H1 (cell line): ENCODE data around the gene FOSL2. TPM values are rescaled to one million over a fixed set of nuclear protein-coding genes. Genes with fewer than 3 reads are reported as not detected.

ENCODE experiments used
- CTCF ChIA-PET: fragments of 300-600 bp; sonication (Branson Sonifier 250); formaldehyde crosslinking; loops from one replicate; lab custom pipeline; 2021; ENCODE audit not compliant: partially characterized antibody; lab: Charles Lee
- POLR2A ChIA-PET: fragments of 300-600 bp; sonication (Branson Sonifier 250); formaldehyde crosslinking; loops from one replicate; lab custom pipeline; 2021; ENCODE audit warnings: inconsistent platforms; ENCODE audit not compliant: partially characterized antibody; lab: Charles Lee
- DNase-seq, 2 experiments: peaks; one replicate each; pipeline versions ENCODE4 v3.0.0 to v3.0.0-alpha.2; 2010 to 2022; ENCODE audit warnings: low spot score in 2 of 2, low read depth in 1 of 2, mixed read lengths in 1 of 2
- FAIRE-seq: peaks from 2 replicates; lab custom pipeline; 2011; peaks lifted over from hg19 to GRCh38; lab: Jason Lieb, UNC
- H2AFZ ChIP-seq: 2 replicates; pipeline ENCODE4 v1.8.1; 2012; ENCODE audit warnings: low read length, inconsistent platforms
- H2AK5ac ChIP-seq: 2 replicates; pipeline ENCODE4 v1.6.1; 2013; ENCODE audit warnings: low read depth, low read length
- H2BK120ac ChIP-seq: replicated peaks from 2 replicates; pipeline ENCODE3; 2013; ENCODE audit warnings: low read depth, low read length, inconsistent platforms
- H2BK12ac ChIP-seq: 2 replicates; pipeline ENCODE4 v1.6.1; 2013; ENCODE audit warnings: low read depth, low read length
- H2BK15ac ChIP-seq: 2 replicates; pipeline ENCODE4 v1.6.1; 2013; ENCODE audit warnings: low read length
- H2BK20ac ChIP-seq: 2 replicates; pipeline ENCODE4 v1.6.1; 2013; ENCODE audit warnings: low read length
- H2BK5ac ChIP-seq: 2 replicates; pipeline ENCODE4 v1.6.1; 2013; ENCODE audit warnings: low read depth, low read length
- H3K14ac ChIP-seq: 2 replicates; pipeline ENCODE4 v1.6.1; 2013; ENCODE audit warnings: inconsistent platforms; ENCODE audit not compliant: insufficient read length
- H3K18ac ChIP-seq: 2 replicates; pipeline ENCODE4 v1.6.1; 2013; ENCODE audit warnings: low read length; ENCODE audit errors: extremely low read depth
- H3K23ac ChIP-seq: 2 replicates; pipeline ENCODE4 v1.6.1; 2013; ENCODE audit warnings: inconsistent platforms; ENCODE audit not compliant: insufficient read length
- H3K23me2 ChIP-seq: 2 replicates; pipeline ENCODE4 v1.6.1; 2013; ENCODE audit warnings: low read depth, low read length
- H3K27ac ChIP-seq: 2 replicates; pipeline ENCODE4 v1.6.1; 2011; ENCODE audit warnings: low read depth, low read length, inconsistent platforms
- H3K27me3 ChIP-seq, 4 experiments: replicated peaks in 1 of 4; 1 replicate in 1 of 4; 2 replicates in 3 of 4; pipeline versions ENCODE4 v1.6.1 to v1.8.1; 2011 to 2013; ENCODE audit warnings: low read length in 3 of 4, mild to moderate bottlenecking in 3 of 4, inconsistent platforms in 2 of 4, mixed read lengths in 2 of 4, moderate library complexity in 1 of 4; ENCODE audit not compliant: control insufficient read depth in 3 of 4, insufficient read depth in 3 of 4; ENCODE audit errors: extremely low read depth in 1 of 4
- H3K36me3 ChIP-seq, 4 experiments: 2 replicates each; pipeline versions ENCODE4 v1.6.1 to v1.8.1; 2011 to 2013; ENCODE audit warnings: mild to moderate bottlenecking in 4 of 4, low read length in 3 of 4, moderate library complexity in 2 of 4, control low read depth in 1 of 4, inconsistent platforms in 1 of 4; ENCODE audit not compliant: insufficient read depth in 4 of 4, control insufficient read depth in 2 of 4
- H3K4ac ChIP-seq: replicated peaks from 2 replicates; pipeline ENCODE3; 2013; ENCODE audit warnings: low read length, low read depth, mixed read lengths, inconsistent platforms; ENCODE audit not compliant: insufficient read length
- H3K4me1 ChIP-seq, 4 experiments: replicated peaks in 1 of 4; 1 replicate in 1 of 4; 2 replicates in 3 of 4; pipeline versions ENCODE4 v1.6.1 to v1.8.1; 2011 to 2013; ENCODE audit warnings: low read length in 3 of 4, inconsistent platforms in 2 of 4, mixed read lengths in 1 of 4; ENCODE audit not compliant: insufficient read depth in 4 of 4, control insufficient read depth in 3 of 4
- H3K4me2 ChIP-seq, 2 experiments: 2 replicates each; pipeline versions ENCODE4 v1.6.1 to v1.8.1; 2011 to 2013; ENCODE audit warnings: low read depth in 2 of 2, low read length in 2 of 2, control low read depth in 1 of 2, inconsistent platforms in 1 of 2, mild to moderate bottlenecking in 1 of 2; ENCODE audit not compliant: insufficient read depth in 1 of 2
- H3K4me3 ChIP-seq, 4 experiments: fragments of 200-600, 300-600 bp in 1 of 4; sonication (generic), shearing (Covaris generic), sonication (Bioruptor Twin) in 1 of 4; 2 replicates each; pipeline versions ENCODE4 v1.5.1 to v1.8.1; 2011 to 2016; ENCODE audit warnings: low read length in 4 of 4, low read depth in 3 of 4, control low read depth in 2 of 4, inconsistent platforms in 2 of 4, mild to moderate bottlenecking in 2 of 4, mixed read lengths in 1 of 4, moderate library complexity in 1 of 4; ENCODE audit not compliant: insufficient read depth in 2 of 4; ENCODE audit errors: extremely low read depth in 1 of 4
- H3K56ac ChIP-seq: replicated peaks from 2 replicates; pipeline ENCODE3; 2013; ENCODE audit warnings: low read depth, mild to moderate bottlenecking, mixed read lengths, low read length, inconsistent platforms; ENCODE audit not compliant: insufficient read length
- H3K79me1 ChIP-seq: 2 replicates; pipeline ENCODE4 v1.6.1; 2013; ENCODE audit warnings: low read depth, low read length, control low read depth
- H3K79me2 ChIP-seq, 2 experiments: 2 replicates each; pipeline versions ENCODE4 v1.6.1 to v1.8.1; 2012 to 2013; ENCODE audit warnings: low read length in 2 of 2, mild to moderate bottlenecking in 2 of 2, inconsistent platforms in 1 of 2; ENCODE audit not compliant: insufficient read depth in 2 of 2, control insufficient read depth in 1 of 2
- H3K9ac ChIP-seq, 4 experiments: replicated peaks in 1 of 4; 1 replicate in 1 of 4; 2 replicates in 3 of 4; pipeline versions ENCODE4 v1.6.1 to v1.8.1; 2011 to 2013; ENCODE audit warnings: low read depth in 3 of 4, low read length in 3 of 4, control low read depth in 2 of 4, mild to moderate bottlenecking in 2 of 4, moderate library complexity in 2 of 4, inconsistent platforms in 1 of 4; ENCODE audit errors: extremely low read depth in 1 of 4
- H3K9me3 ChIP-seq, 2 experiments: 2 replicates each; pipeline versions ENCODE4 v1.6.1 to v1.8.1; 2012 to 2013; ENCODE audit warnings: mild to moderate bottlenecking in 2 of 2, moderate library complexity in 2 of 2, control low read depth in 1 of 2, inconsistent platforms in 1 of 2, low read depth in 1 of 2, low read length in 1 of 2, mixed read lengths in 1 of 2; ENCODE audit not compliant: insufficient read depth in 2 of 2
- H4K20me1 ChIP-seq, 2 experiments: replicated peaks in 1 of 2; 2 replicates each; pipeline versions ENCODE3 to v1.8.1; 2011 to 2013; ENCODE audit warnings: inconsistent platforms in 2 of 2, low read length in 2 of 2, mild to moderate bottlenecking in 1 of 2; ENCODE audit not compliant: insufficient read depth in 2 of 2, control insufficient read depth in 1 of 2
- H4K5ac ChIP-seq: 2 replicates; pipeline ENCODE4 v1.6.1; 2013; ENCODE audit warnings: low read length, low read depth, mixed read lengths, inconsistent platforms; ENCODE audit not compliant: insufficient read length
- H4K8ac ChIP-seq: 2 replicates; pipeline ENCODE4 v1.8.0; 2013; ENCODE audit warnings: mild to moderate bottlenecking, moderate library complexity, low read length, inconsistent platforms; ENCODE audit not compliant: insufficient read depth; ENCODE audit errors: extremely low read depth
- H4K91ac ChIP-seq: replicated peaks from 2 replicates; pipeline ENCODE3; 2013; ENCODE audit warnings: low read length, mixed read lengths, inconsistent platforms; ENCODE audit not compliant: insufficient read length
- EP300 ChIP-seq, 2 experiments: IDR thresholded peaks; 1 replicate in 1 of 2; 2 replicates in 1 of 2; pipeline ENCODE4 v1.6.1; 2011 to 2012; ENCODE audit warnings: low read depth in 2 of 2, low read length in 2 of 2, mild to moderate bottlenecking in 2 of 2, borderline replicate concordance in 1 of 2, inconsistent platforms in 1 of 2, moderate library complexity in 1 of 2
- GTF2F1 ChIP-seq: IDR thresholded peaks from 2 replicates; pipeline ENCODE4 v1.6.1; 2012; ENCODE audit warnings: low read depth, low read length, improper control_type of control experiment, borderline replicate concordance
- JUN ChIP-seq: IDR thresholded peaks from 2 replicates; pipeline ENCODE4 v1.6.1; 2011; ENCODE audit warnings: low read depth, mild to moderate bottlenecking, improper control_type of control experiment, low read length
- MAX ChIP-seq: IDR thresholded peaks from 2 replicates; pipeline ENCODE4 v1.6.1; 2012; ENCODE audit warnings: inconsistent platforms
- POU5F1 ChIP-seq: IDR thresholded peaks from 2 replicates; pipeline ENCODE4 v1.6.1; 2011; ENCODE audit warnings: low read depth, mild to moderate bottlenecking, low read length, moderate library complexity
- RFX5 ChIP-seq: IDR thresholded peaks from 2 replicates; pipeline ENCODE4 v1.6.1; 2011; ENCODE audit warnings: low read depth, low read length, improper control_type of control experiment, borderline replicate concordance
- RNF2 ChIP-seq: fragments of 200-900, 300-1000 bp; sonication (generic); IDR thresholded peaks from 2 replicates; pipeline ENCODE4 v1.7.1; 2016; ENCODE audit warnings: borderline replicate concordance, low read depth, mild to moderate bottlenecking, antibody characterized with exemption, low read length; ENCODE audit not compliant: poor library complexity, severe bottlenecking; ENCODE audit errors: missing control alignments
- SP4 ChIP-seq: IDR thresholded peaks from 2 replicates; pipeline ENCODE4 v1.6.1; 2012; ENCODE audit warnings: low read length, inconsistent platforms
- TEAD4 ChIP-seq: IDR thresholded peaks from 2 replicates; pipeline ENCODE4 v1.6.1; 2012; ENCODE audit warnings: low read depth, low read length, inconsistent platforms, mixed read lengths
- WGBS, 2 experiments: shearing (Covaris generic) in 1 of 2; methylation state at CpG; one replicate each; pipeline versions ENCODE4 v1.1.6 to v1.1.7; 2013 to 2015; ENCODE audit warnings: low lambda C conversion rate in 2 of 2, mixed read lengths in 2 of 2, inconsistent platforms in 1 of 2, low coverage in 1 of 2, missing lambda C conversion rate in 1 of 2; ENCODE audit not compliant: insufficient replicate concordance in 2 of 2, insufficient coverage in 1 of 2, insufficient read length in 1 of 2; ENCODE audit errors: extremely low coverage in 1 of 2, missing lambda C conversion rate in 1 of 2; 5-methylcytosine and 5-hydroxymethylcytosine counted together
- polyA plus RNA-seq, 7 experiments: library from polyadenylated mRNA; depleted of rRNA in 3 of 7; stranded (reverse) in 5 of 7; unstranded in 2 of 7; fragments of >200 nt in 5 of 7; fragments of 200-250 nt in 2 of 7; gene quantifications; 1 replicate in 5 of 7; 2 replicates in 1 of 7; 4 replicates in 1 of 7; pipeline versions ENCODE4 v1.2.1 to v1.2.3, GENCODE V29; 2011 to 2013; ENCODE audit warnings: missing spikeins in 2 of 7, mixed read lengths in 2 of 7
- total RNA-seq: library from RNA; stranded (reverse); fragmentation: NEBNext Ultra II Directional; extraction: Animal tissue kit (Norgen Biotek cat#: 25700); gene quantifications from 2 replicates; pipeline ENCODE4 v1.2.1, GENCODE V29; 2021
- TF ChIP-seq, protein P1 (sequence below): IDR thresholded peaks from 2 replicates; pipeline ENCODE4 v1.6.1; 2012; ENCODE audit warnings: low read length, inconsistent platforms
- TF ChIP-seq, protein P2 (sequence below): IDR thresholded peaks from 2 replicates; pipeline ENCODE4 v1.6.1; 2012; ENCODE audit warnings: inconsistent platforms

Gene FOSL2
- total and polyA plus RNA-seq, 2 of the 8 experiments (the other 6 are each of a cell fraction or from before 2014, with no cell fraction given) = 1.5 to 4.5 TPM

DNA sequence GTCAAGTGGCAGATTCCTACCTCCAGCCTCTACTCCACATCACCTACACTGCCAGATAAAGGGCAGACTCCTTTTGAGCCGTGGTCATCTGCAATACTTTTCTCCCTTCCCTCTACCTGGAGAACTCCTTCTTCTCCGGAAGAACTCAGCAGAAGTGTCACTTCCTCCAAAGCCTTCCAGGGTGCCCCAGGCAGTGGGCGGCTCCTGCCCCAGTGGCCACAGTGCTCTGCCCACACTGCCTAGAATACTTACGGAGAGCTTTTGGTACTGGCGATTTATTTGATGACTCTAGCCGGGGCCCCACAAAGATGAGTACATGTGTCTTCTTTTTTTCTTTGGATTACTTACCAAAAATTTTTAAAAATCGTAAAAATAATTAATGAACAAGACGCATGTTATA is 39.7 kb downstream of the FOSL2 start:
- no peak overlapping the region for H3K4me3 ChIP-seq
- H3K36me3 ChIP-seq = no peaks in the 10 kb centered on the region
- H4K91ac ChIP-seq = no peak overlapping the region
- no peak overlapping the region for H2BK12ac ChIP-seq
- H3K9me3 ChIP-seq = peaks cover 4 to 6% of the 10 kb centered on the region in 2 experiments; a peak in 1 of 4 replicates
- H3K23me2 ChIP-seq = no peaks in the 10 kb centered on the region; the same call in 1 of the 2 replicates
- no peaks in the 10 kb centered on the region for H4K20me1 ChIP-seq
- no peak overlapping the region for H3K14ac ChIP-seq
- FAIRE-seq (no peak), DNase-seq (no peak)
- H2BK5ac ChIP-seq = no peak overlapping the region
- no peak overlapping the region for H3K27ac ChIP-seq
- H4K5ac ChIP-seq = no peak overlapping the region
- H3K27me3 ChIP-seq = no peaks in the 10 kb centered on the region
- no peaks in the 10 kb centered on the region; a peak in 1 of 7 replicates for H3K4me1 ChIP-seq
- ChIA-PET POLR2A (no interaction called here), CTCF (interaction anchor here (1.2 kb wide), 1 partner anchor 11 kb away, joined by 3 read pairs; no protein-coding TSS in a partner anchor)
- H2AK5ac ChIP-seq = no peak overlapping the region
- no peaks in the 10 kb centered on the region for H3K79me1 ChIP-seq
- H2BK120ac ChIP-seq = no peak overlapping the region
- H3K18ac ChIP-seq = no peak overlapping the region
- H3K4me2 ChIP-seq = no peak overlapping the region
- no peak overlapping the region for H2BK15ac ChIP-seq
- H3K23ac ChIP-seq = no peak overlapping the region
- H3K79me2 ChIP-seq = no peaks in the 10 kb centered on the region
- no peak overlapping the region for H2BK20ac ChIP-seq
- no peak overlapping the region for H3K4ac ChIP-seq
- no peak overlapping the region for H3K9ac ChIP-seq
- H4K8ac ChIP-seq = no peak overlapping the region
- H3K56ac ChIP-seq = no peak overlapping the region
- no peak overlapping the region for H2AFZ ChIP-seq
- WGBS, 2 experiments = 89% methylated on average over 8 of the region's 8 CpGs; no CpG with 5 or more reads in 1 of the 2 experiments
- TF ChIP-seq EP300 (IDR thresholded peaks at IDR 0.05; ENCODE audit: borderline replicate concordance in 1 of 2, low read depth in 2 of 2, low read length in 2 of 2) = no peak
- TF ChIP-seq, protein P1, sequence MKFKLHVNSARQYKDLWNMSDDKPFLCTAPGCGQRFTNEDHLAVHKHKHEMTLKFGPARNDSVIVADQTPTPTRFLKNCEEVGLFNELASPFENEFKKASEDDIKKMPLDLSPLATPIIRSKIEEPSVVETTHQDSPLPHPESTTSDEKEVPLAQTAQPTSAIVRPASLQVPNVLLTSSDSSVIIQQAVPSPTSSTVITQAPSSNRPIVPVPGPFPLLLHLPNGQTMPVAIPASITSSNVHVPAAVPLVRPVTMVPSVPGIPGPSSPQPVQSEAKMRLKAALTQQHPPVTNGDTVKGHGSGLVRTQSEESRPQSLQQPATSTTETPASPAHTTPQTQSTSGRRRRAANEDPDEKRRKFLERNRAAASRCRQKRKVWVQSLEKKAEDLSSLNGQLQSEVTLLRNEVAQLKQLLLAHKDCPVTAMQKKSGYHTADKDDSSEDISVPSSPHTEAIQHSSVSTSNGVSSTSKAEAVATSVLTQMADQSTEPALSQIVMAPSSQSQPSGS = no peak
- TF ChIP-seq TEAD4 = no peak
- TF ChIP-seq RFX5 = no peak
- TF ChIP-seq RNF2 = no peak
- TF ChIP-seq SP4 = no peak
- no peak for TF ChIP-seq POU5F1
- TF ChIP-seq JUN = no peak
- no peak for TF ChIP-seq MAX
- TF ChIP-seq, protein P2, sequence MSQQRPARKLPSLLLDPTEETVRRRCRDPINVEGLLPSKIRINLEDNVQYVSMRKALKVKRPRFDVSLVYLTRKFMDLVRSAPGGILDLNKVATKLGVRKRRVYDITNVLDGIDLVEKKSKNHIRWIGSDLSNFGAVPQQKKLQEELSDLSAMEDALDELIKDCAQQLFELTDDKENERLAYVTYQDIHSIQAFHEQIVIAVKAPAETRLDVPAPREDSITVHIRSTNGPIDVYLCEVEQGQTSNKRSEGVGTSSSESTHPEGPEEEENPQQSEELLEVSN = no peak
- no peak for TF ChIP-seq GTF2F1
